Activated T-cell treated with anti-CD3 and anti-CD28 coated beads, Interleukin-2, amount 50 U/mL, for 1 hour (primary cell): ENCODE data around the gene HSD17B14.
A peak's percentile ranks its signal among the peaks of the same experiment; 100 is the strongest.

Source experiments
- DNase-seq: peaks from one replicate; pipeline ENCODE4 v3.0.0-alpha.2; 2020

The HSD17B14 gene

DNA sequence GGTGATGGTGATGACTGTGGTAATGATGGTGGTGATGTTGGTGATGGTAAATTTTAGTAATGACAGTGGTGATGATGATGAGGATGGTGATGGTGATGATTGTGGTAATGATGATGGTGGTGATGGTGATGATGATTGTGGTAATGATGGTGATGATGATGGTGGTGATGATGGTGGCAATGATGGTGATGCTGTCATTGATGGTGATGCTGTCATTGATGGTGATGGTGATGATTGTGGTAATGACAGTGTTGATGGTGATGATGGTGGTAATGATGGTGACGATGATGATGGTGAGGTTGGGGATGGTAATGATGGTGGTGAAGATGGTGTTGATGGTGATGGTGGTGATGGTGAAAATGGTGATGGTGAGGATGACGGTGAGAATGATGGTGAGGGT, 13.8 kb downstream of the HSD17B14 start:
- DNase-seq: no peak

DNA sequence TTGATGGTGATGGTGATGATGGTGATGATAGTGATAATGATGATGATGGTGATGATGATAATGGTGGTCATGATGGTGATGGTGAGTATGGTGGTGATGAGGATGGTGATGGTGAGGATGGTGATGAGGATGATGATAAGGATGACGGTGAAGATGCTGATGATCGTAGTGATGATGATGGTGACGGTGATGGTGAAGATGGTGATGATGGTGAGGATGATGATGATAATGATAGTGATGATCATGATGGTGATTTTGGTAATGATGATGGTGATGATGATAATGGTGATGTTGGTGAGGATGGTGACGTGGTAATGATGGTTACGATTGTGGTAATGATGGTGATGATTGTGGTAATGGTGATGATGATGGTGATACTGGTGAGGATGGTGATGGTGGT, 14.7 kb downstream of the HSD17B14 start:
- DNase-seq: no peak

DNA sequence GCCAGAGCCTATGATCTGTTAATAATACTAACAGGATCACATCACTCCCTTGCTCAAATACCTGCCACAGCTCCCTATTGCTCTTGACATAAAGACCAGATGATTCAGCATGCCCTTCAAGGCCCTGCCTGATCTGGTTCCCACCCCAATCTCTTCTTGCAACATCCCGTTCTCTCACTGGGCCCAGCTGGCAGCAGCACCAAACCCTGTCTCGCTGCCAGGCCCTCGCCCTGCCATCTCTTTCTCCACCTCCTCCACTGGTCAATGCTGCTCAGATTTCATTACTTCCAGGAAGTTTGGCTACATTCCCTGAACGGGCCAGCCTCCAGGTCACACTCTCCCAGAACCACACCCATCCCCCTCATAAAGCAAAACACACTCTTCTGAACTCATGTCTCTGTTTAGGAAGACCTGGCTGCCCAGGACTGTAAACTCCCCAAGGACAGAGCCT, 16.9 kb downstream of the HSD17B14 start:
- DNase-seq: no peak

DNA sequence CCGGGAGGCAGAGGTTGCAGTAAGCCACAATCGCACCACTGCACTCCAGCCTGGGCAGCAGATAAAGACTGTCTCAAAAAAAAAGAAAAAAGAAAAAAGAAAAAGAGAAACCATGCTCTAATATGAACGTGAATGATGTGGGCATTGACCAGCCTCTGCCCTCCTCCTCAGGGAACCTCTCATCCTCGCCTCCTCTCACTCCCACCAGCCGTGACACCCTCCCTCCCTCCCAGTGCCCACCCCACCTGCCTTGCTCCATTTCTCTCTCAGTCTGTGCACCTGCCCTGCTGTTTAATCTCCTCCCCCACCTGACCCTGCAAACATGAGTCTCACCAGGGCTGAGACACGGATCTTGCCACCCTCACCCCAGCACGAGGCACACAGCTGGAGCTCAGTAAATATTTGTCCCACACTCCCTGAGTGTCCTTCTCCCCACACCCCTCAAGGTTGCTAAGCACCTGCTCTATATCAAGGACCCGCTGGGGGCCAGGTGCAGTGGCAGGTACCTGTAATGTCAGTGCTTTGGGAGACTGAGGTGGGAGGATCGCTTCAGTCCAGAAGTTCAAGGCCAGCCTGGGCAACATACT, 18.0 kb downstream of the HSD17B14 start:
- no peak for DNase-seq

DNA sequence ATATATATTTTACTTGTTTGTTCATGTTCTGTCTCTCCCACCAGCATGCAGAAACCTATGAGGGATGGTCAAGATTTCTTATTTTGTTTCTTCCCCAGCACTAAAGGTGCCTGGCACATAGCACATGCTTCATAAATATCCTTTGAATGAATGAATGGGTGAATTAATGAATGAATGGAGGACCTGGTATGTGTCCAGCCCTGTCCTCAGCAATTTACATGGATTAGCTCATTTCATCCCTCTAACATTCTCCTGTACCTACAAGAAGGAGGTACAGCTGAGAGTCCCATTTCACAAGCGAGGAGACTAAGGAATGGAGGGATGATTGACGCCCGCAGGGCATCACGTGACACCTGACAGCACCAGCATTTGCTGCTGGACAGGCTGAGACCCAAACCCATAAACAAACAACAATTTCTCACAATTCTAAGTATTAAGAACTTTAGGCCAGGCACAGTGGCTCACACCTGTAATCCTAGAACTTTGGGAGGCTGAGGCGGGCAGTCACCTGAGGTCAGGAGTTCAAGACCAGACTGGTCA, 18.6 kb downstream of the HSD17B14 start:
- no peak for DNase-seq

DNA sequence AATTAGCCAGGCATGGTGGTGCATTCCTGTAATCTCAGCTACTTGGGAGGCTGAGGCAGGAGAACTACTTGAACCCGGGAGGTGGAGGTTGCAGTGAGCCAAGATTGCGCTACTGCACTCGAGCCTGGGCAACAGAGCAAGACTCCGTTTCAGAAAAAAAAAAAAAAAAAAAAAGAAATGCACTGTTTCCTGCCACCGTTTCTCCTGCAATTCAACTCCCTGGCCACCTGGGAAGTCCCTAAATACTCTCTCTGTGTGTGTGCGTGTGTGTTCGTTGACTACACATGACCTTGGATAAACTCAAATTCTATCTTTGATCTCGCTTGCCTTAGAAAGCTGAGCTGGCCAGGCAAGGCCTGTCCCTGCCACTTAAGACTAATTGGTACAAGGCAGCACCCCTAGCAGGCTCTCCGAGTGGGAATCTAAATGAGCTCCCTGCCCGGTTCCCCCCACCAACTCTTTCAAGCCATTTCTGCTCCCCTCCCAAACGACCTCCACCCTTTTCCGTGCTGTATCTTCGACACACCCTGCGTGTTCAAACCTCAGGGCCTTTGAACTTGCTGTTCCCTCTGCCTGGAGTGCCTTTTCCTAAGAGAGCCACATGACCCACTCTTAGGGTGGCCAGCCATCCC, 20.3 kb downstream of the HSD17B14 start:
- DNase-seq: no peak

DNA sequence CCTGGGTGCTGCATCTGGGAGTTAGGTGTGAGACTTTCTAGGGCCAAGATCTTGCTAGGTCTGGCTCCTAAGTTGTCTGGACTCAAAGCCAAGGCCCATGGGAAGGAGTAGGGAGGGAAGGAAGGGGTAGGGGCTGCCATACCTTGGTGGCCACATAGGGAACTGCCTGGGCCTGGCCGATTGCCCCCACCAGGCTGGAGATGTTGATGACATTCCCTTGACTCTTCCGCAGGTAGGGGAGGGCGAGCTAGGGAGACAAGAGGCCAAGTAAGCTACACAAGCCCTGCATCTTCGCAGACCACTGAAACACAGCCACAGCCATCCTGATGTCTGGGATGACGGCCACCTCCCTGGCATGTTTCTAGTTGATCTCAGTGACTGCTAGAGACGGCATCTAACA, 21.4 kb downstream of the HSD17B14 start:
- no peak for DNase-seq

DNA sequence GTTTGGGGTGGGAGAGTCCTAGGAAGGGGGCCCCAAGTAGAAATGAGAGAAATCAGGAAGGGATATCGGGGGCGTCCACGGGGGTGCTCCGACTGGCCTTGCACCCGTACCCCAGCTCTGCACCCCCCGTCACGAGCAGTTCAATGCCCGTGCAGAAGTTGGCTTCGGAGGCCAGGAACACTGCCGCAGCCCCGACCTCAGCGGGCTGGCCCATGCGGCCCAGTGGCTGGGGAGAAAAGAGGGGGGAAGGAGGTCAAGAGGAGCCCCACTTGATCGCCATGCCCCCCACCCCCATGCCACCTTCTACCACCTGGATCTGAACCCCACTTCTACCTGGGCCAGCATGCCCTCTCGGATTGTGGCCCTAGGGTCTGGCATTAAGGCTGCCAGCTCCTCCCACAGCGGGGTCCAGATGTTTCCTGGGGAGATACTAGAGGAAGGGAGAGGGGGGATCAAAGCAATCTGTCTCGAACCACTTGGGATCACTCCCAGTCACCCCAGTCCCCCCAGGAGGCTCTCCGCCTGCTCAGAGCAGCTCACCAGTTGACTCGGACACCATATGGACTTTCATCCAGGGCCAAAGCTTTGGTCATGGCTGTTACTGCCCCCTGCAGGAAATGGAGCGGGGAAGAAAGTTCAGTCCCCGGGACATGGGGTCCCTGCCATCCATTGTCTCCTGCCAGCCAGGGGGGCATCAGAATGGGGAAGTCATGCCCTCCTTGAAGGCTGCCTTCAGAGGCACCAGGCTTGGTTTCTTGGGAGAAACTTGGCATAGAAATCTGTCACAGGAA, 23.0 kb downstream of the HSD17B14 start:
- DNase-seq: no peak

DNA sequence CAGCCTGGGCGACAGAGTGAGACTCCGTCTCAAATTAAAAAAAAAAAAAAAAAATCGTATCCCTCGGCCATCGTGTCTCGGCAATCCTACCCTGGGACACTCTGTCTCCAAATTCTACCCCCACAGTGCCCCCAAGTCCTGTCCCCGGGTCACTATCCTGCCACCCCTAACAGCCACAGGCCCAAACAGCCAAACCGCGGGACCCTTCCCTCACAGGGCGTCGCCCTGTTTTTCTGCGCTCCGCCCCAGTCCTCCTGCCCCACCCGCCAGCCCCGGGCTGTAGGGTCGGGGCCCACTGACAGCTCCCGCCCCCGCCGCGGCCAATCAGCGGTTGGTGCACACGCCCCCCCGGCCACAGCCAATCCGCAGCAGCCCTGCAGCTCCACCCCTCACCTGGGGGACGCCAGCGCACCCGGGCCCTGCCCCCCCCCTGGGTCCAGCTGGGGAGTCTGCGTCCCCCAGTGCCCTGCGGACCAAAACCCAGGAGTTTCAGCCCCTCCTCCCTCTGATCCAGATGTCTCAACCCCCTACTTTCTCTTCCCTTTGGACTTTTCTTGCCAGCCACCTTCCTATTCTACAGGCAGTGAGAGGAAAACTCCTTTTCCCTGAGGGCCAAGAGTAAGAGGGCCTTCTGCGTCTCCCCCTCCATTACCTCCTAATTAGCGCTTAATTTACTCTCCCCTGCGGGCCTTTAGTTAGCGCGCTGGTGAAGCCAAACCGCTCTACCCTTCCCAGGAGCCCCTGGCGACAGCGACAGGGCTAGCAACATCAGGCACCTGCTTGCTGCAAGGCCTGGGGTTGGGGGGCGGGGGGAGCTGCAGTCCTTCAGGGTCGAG, 24.0 kb downstream of the HSD17B14 start:
- DNase-seq: peak; percentile 68

DNA sequence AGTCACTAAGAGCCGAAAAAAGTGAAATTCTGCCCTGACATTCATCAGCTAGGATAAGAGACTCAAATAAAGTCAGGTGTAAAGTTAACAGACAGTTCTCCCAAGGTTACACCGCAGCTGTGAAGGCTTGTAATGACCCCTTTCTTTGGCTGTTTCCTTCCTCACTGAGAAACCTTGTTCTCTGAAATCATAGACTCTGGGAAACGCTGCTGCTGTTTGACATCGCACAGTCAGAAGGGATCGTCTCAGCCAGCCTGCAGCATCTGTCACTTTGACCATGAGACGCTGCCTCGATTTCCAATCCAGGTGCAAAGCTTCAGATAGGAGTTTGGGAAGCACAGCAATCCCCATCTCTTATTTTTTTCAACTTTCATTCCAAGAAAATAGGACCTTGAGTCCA, 26.1 kb downstream of the HSD17B14 start:
- DNase-seq: no peak

DNA sequence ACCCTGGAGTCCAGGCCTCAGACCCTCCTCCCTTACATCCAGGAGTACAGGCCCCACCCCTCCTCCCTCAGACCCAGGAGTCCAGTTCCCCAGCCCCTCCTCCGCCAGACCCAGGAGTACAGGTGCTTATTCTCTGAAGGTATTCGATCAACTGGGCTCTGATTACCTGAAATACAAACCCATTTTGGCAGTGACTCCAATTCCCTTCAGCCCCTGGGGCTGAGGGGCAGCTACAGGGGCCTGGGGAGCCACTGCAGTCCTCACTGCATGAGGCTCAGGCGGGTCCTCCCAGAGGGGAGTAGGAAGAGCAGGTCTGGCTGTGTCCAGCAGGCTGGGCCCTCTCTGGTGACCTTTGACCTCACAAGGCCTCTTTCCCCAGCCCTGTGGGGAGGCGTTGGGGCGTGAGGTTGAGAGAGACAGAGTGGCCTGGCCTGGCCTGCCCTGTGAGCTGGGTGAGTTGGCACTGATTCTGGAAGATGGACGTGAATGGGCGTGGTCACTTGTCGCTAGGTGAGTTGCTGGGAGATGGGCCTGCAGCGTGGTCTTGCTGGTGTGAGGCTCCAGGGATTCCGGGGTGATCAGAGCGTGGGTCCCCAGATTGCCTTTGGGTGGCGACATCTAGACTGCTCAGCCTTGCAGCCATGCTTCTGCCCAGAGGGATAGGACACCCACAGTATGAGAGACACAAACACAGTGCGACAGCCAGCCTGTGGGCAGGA, 28.5 kb downstream of the HSD17B14 start:
- DNase-seq: no peak

DNA sequence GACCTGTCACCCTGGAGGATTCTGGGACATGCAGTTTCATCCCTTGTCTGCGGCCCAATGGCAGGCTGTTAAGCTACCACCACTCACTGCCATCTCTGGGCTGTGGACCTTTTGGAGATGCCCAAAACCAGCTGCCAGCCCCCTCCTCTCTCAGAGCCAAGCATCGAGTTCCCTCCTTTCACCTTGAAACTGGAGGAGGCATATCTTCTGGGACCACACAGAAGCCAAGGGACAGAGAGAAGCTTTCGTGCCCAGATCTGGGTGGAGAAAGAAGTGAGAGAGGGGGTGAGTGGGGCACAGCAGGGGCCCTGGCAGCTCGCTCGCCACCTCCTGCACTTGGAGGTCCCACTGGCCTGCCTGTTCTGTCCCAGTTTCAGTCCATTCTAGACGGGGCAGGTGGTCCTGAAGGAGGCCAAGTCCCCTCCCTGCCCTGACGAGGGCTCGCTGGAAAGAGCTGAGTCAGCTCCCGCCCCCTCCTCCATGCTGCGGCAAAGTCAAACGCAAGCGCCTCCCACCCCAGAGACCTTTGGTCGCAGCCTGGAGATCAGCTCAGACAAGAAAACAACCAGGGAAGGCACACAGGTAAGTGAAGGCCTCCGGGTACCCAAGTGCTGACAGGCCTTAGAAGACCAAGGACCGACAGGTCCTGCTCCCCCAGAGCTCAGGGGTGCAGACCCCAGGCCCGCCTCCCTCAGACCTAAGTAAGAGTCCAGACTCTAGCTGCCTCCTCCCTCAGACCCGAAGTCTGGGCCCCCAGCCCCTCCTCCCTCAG, 29.3 kb downstream of the HSD17B14 start:
- no peak for DNase-seq

DNA sequence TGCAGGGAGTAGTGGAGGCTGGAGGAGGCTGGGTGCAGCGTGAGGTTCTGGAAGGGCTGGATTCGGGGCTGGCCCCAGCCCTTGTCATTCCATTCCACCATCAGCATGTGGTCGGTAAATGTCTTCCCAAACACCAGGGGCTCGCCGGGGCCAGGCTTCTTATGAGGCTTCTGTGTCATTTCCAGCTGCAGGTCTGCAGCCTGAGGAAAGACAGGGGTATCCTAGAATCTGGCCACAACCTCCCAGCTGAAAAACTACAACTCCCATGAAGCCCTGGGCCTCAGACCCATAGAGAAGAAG, 29.8 kb downstream of the HSD17B14 start:
- DNase-seq: peak; percentile 43

DNA sequence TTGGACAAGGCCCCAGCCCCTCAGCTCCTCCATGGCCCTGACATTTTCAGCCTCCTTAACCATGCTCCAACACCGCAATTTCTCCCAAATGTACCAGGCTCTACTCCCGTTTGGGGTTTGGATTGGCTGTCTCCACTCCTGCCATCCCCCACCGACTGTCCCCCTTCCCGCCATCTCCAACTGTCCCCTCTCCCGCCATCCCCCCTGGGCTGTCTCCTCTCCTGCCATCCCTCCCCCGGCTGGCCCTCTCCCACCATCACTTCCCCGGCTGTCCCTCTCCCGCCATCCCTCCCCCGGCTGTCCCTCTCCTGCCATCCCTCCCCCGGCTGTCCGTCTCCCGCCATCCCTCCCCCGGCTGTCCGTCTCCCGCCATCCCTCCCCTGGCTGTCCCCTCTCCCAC, 30.8 kb downstream of the HSD17B14 start:
- DNase-seq: no peak

DNA sequence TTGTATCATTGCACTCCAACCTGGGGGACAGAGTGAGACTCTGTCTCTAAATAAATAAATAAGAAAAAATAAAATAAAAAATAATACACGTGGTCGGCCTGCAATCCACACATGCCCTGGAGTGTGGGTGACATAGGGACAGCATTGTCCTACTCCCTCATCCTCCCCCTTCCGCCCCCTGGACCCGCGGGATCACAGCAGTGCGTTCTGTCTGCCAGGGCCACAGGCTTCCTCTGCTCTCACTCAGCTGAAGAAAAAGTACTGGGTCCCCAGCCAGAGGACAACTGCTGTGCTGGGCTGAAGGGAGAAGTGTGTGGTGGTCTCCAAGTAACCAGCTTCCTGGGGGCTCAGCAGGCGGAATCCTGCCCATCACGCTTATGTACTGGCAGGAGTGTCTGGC, 31.8 kb downstream of the HSD17B14 start:
- no peak for DNase-seq

DNA sequence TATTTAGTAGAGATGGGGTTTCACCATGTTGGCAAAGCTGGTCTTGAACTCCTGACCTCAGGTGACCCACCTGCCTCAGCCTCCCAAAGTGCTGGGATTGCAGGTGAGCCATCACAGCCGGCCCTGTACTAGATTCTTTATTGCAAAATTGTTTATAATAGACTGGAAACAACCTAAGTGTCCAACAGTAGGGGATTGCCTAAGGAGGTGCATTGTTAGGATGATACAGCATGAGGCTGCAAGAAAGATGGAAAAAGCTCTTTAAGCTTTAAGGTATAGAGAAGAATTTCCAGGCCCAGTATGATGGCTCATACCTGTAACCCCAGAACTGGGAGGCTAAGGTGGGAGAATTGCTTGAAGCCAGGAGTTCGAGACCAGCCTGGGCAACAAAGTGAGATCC, 33.7 kb downstream of the HSD17B14 start:
- no peak for DNase-seq

DNA sequence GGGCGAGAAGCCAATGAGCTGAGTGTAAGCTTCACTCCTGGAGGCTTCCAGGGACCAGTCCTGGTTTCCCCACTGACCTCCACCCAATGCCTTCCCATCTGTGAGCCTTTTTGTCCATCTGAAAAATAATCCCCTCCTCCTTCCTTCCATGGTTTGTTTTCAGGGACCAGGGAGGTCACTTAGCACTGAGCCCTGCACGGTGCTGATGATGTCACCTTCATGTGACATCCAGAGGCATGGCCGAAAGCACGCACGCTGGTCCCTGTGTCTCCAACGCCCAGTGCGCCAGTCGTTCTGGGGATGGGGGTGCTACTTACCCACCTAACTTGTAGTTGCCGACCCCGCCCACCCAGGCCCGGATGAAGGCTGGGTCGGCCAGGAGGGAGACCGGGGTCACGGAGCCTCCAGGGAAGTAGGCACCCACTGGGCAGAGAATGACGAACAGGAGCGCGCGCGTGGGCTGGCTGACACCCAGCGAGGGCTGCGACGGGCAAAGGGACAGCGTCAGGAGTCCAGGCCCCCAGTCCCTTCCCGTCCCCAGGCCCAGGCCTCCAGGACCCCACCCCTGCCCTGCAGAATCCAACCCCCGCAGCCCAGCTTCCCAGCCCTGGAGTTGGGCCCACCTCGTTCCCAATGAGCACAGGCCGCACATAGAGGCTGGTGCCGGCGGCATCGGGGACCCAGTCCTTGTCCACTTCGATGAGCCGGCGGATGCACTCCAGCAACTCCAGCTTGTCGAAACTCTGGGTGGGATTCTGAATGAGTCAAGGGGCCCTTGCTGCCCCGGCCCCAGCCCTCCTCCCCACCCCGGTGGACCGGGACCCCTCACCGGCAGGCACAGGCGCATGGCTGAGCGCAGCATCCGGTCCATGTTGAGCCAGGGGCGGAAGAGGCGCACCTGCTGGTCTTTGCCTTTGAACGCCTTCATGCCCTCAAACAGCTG, 36.7 kb downstream of the HSD17B14 start:
- no peak for DNase-seq

DNA sequence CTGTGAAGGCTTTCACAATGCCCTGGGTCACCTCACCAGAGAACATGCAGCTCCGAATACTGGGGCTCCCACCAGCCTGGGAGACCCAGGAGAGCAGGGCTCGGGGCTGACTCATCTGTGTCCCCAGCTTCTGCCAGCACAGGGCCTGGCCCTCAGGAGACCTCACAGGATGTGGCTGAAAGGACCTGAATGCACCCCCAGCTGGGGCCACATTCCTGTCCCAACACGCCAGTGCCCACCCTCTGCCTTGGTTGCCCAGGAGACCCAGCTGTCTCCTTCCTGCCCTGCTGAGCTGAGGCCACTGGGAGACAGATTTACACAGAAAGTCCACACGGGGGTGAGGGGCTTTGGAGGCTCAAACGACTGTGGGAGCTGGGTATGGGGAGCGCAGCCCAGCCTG, 37.4 kb downstream of the HSD17B14 start:
- DNase-seq: no peak

DNA sequence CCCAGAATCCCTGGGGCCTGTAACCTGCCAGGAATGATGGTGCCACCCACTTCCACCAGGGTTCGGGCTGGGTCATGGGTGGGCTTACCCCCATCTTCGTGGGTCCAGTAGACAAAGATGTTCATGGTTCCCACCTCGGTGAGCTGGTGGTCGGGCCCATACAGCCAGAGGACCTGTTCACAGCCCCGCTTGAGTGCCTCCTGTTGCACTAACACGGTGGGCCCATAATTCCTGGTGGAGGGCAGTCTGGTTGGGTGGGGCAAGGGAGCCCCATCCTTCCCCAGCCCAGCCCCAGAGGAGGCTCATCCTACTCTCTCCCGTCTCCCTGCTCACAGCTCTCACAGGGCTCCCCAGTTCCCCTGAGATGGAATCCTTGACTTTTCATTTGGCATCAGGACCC, 39.2 kb downstream of the HSD17B14 start:
- DNase-seq: no peak

DNA sequence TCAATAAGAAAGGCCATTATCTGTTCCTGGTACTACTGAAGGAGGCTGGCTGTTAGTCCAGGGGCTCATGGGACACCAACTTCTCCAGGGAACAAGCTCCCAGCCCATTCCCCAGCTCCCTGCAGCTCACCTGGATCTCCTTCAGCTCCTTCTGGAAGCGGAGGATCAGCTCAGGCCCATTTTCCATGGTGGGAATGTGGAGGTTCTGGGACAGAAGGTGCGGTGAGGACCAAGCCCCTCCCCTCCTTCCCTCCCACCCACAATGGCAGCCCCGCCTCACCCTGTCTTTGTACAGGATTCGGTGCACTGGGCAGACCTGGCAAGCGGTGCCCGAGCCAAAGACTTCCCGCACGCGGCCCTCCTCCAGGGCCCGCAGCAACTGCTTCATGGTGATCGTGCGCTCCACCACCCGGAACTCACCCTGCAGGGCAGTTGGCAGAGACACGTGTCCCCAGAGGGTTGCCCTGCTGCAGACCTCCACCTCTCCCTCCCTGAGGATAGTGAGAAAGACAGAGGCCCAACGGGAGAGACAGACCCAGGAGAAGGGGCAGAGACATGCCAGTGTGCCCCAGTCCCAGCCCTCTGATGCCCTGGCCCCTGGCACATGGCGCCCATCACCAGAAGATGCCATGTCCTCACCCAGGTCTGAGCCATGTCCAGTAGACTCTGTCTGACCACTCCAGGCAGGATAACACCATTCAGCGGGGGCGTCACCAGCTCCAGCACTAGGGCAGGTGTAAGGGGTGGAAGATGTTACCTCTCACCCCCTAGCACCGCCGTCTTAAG, 39.8 kb downstream of the HSD17B14 start:
- no peak for DNase-seq
